GM23338 (cell line): ENCODE data around the gene LMOD1. TPM values are rescaled to one million over a fixed set of nuclear protein-coding genes. Genes with fewer than 3 reads are reported as not detected.

Experiments
- ATAC-seq: fragments of 200-7000 bp; cut with Tn5 transposase; 3 replicates; pipeline ENCODE4 v1.9.1; 2020
- DNase-seq: peaks from one replicate; pipeline ENCODE4 v3.0.0-alpha.2; 2015; ENCODE audit warnings: low spot score
- H2AFZ ChIP-seq: fragments of 200-600 bp; sonication (generic); 2 replicates; pipeline ENCODE4 v1.8.0; 2016; ENCODE audit warnings: antibody characterized with exemption, mild to moderate bottlenecking, moderate library complexity
- H3F3A ChIP-seq: fragments of 200-600 bp; sonication (generic); replicated peaks from 2 replicates; pipeline ENCODE4 v1.8.0; 2017; ENCODE audit warnings: antibody characterized with exemption, mixed run types, low read depth
- H3K27ac ChIP-seq: fragments of 200-600 bp; sonication (generic); 2 replicates; pipeline ENCODE4 v1.6.1; 2016; ENCODE audit warnings: low read depth
- H3K27me3 ChIP-seq: fragments of 200-600 bp; sonication (generic); 2 replicates; pipeline ENCODE4 v1.8.0; 2016; ENCODE audit warnings: mild to moderate bottlenecking, mixed run types, moderate library complexity; ENCODE audit not compliant: insufficient read depth
- H3K36me3 ChIP-seq: fragments of 200-600 bp; sonication (generic); 2 replicates; pipeline ENCODE4 v1.8.0; 2016; ENCODE audit warnings: mild to moderate bottlenecking; ENCODE audit not compliant: insufficient read depth
- H3K4me1 ChIP-seq: fragments of 200-600 bp; sonication (generic); 2 replicates; pipeline ENCODE4 v1.8.0; 2016; ENCODE audit warnings: mild to moderate bottlenecking, moderate library complexity; ENCODE audit not compliant: insufficient read depth
- H3K4me2 ChIP-seq: fragments of 200-600 bp; sonication (generic); 2 replicates; pipeline ENCODE4 v1.7.1; 2017; ENCODE audit warnings: mixed run types
- H3K4me3 ChIP-seq: fragments of 200-600 bp; sonication (generic); 2 replicates; pipeline ENCODE4 v1.6.1; 2016; ENCODE audit warnings: mixed run types
- H3K79me2 ChIP-seq: fragments of 200-600 bp; sonication (generic); replicated peaks from 2 replicates; pipeline ENCODE4 v1.8.0; 2017; ENCODE audit warnings: mild to moderate bottlenecking; ENCODE audit not compliant: insufficient read depth
- H3K9me2 ChIP-seq: fragments of 200-600 bp; sonication (generic); 2 replicates; pipeline ENCODE4 v1.8.0; 2017; ENCODE audit not compliant: insufficient read depth
- H4K20me1 ChIP-seq: fragments of 200-600 bp; sonication (generic); replicated peaks from 2 replicates; pipeline ENCODE4 v1.8.0; 2017; ENCODE audit warnings: mild to moderate bottlenecking; ENCODE audit not compliant: insufficient read depth
- H3K27ac Mint-ChIP-seq: 2 replicates; pipeline ENCODE4 v1.8.0; 2020; ENCODE audit warnings: inconsistent platforms, mild to moderate bottlenecking, moderate library complexity, mixed read lengths
- H3K27me3 Mint-ChIP-seq: 3 replicates; pipeline ENCODE4 v1.8.0; 2022; ENCODE audit warnings: low read depth, mild to moderate bottlenecking, moderate library complexity, mixed read lengths, inconsistent platforms; ENCODE audit not compliant: insufficient read depth, poor library complexity
- H3K36me3 Mint-ChIP-seq: 3 replicates; pipeline ENCODE4 v1.8.0; 2021; ENCODE audit warnings: low read depth, mild to moderate bottlenecking, inconsistent platforms, moderate library complexity, mixed read lengths
- H3K4me1 Mint-ChIP-seq: 3 replicates; pipeline ENCODE4 v1.8.0; 2020; ENCODE audit warnings: mild to moderate bottlenecking, inconsistent platforms, mixed read lengths
- H3K4me3 Mint-ChIP-seq: 3 replicates; pipeline ENCODE4 v1.8.0; 2021; ENCODE audit warnings: moderate library complexity, mild to moderate bottlenecking, inconsistent platforms, mixed read lengths
- H3K9me3 Mint-ChIP-seq: 3 replicates; pipeline ENCODE4 v1.8.0; 2020; ENCODE audit warnings: moderate library complexity, mild to moderate bottlenecking, inconsistent platforms, mixed read lengths
- CREB1 ChIP-seq: fragments of 250-450 bp; sonication (Bioruptor Pico); IDR thresholded peaks from 2 replicates; pipeline ENCODE4 v1.5.0; 2020; ENCODE audit warnings: low read depth, mild to moderate bottlenecking, moderate library complexity
- JUNB ChIP-seq: IDR thresholded peaks from one replicate; pipeline ENCODE4 v1.6.1; 2016; ENCODE audit warnings: antibody characterized with exemption; ENCODE audit not compliant: unreplicated experiment
- STAT1 ChIP-seq: IDR thresholded peaks from one replicate; pipeline ENCODE4 v1.6.1; 2016; ENCODE audit warnings: antibody characterized with exemption; ENCODE audit not compliant: unreplicated experiment
- polyA plus RNA-seq: library from polyadenylated mRNA; unstranded; fragments of >200 nt; fragmentation: Nextera tagmentation; extraction: Ambion mirVana; gene quantifications from 2 replicates; pipeline ENCODE4 v1.2.1, GENCODE V29; 2016
- total RNA-seq: library from RNA; depleted of rRNA; stranded (reverse); fragments of >200 nt; shearing (Covaris generic); gene quantifications from 2 replicates; pipeline ENCODE4 v1.2.3, GENCODE V29; 2014
- TF ChIP-seq, protein P1 (sequence below): fragments of 250-450 bp; sonication (Bioruptor Pico); IDR thresholded peaks from 2 replicates; pipeline ENCODE4 v1.5.0; 2020; ENCODE audit warnings: mild to moderate bottlenecking, moderate library complexity
- TF ChIP-seq, protein P2 (sequence below), 2 experiments: fragments of 200-600 bp in 1 of 2; sonication (generic) in 1 of 2; conservative IDR thresholded peaks; 2 replicates each; pipeline versions ENCODE4 v1.5.1 to v1.6.1; 2016 to 2017; ENCODE audit warnings: antibody characterized with exemption in 2 of 2, low read depth in 2 of 2, mild to moderate bottlenecking in 2 of 2, moderate library complexity in 1 of 2

The LMOD1 gene
- total and polyA plus RNA-seq, 2 experiments from 2014 or later = 0.74 to 1.7 TPM

GRCh38 chr1:201895913-201896807 lies 50.2 kb downstream of the LMOD1 start (continued):
- TF ChIP-seq, protein P1, sequence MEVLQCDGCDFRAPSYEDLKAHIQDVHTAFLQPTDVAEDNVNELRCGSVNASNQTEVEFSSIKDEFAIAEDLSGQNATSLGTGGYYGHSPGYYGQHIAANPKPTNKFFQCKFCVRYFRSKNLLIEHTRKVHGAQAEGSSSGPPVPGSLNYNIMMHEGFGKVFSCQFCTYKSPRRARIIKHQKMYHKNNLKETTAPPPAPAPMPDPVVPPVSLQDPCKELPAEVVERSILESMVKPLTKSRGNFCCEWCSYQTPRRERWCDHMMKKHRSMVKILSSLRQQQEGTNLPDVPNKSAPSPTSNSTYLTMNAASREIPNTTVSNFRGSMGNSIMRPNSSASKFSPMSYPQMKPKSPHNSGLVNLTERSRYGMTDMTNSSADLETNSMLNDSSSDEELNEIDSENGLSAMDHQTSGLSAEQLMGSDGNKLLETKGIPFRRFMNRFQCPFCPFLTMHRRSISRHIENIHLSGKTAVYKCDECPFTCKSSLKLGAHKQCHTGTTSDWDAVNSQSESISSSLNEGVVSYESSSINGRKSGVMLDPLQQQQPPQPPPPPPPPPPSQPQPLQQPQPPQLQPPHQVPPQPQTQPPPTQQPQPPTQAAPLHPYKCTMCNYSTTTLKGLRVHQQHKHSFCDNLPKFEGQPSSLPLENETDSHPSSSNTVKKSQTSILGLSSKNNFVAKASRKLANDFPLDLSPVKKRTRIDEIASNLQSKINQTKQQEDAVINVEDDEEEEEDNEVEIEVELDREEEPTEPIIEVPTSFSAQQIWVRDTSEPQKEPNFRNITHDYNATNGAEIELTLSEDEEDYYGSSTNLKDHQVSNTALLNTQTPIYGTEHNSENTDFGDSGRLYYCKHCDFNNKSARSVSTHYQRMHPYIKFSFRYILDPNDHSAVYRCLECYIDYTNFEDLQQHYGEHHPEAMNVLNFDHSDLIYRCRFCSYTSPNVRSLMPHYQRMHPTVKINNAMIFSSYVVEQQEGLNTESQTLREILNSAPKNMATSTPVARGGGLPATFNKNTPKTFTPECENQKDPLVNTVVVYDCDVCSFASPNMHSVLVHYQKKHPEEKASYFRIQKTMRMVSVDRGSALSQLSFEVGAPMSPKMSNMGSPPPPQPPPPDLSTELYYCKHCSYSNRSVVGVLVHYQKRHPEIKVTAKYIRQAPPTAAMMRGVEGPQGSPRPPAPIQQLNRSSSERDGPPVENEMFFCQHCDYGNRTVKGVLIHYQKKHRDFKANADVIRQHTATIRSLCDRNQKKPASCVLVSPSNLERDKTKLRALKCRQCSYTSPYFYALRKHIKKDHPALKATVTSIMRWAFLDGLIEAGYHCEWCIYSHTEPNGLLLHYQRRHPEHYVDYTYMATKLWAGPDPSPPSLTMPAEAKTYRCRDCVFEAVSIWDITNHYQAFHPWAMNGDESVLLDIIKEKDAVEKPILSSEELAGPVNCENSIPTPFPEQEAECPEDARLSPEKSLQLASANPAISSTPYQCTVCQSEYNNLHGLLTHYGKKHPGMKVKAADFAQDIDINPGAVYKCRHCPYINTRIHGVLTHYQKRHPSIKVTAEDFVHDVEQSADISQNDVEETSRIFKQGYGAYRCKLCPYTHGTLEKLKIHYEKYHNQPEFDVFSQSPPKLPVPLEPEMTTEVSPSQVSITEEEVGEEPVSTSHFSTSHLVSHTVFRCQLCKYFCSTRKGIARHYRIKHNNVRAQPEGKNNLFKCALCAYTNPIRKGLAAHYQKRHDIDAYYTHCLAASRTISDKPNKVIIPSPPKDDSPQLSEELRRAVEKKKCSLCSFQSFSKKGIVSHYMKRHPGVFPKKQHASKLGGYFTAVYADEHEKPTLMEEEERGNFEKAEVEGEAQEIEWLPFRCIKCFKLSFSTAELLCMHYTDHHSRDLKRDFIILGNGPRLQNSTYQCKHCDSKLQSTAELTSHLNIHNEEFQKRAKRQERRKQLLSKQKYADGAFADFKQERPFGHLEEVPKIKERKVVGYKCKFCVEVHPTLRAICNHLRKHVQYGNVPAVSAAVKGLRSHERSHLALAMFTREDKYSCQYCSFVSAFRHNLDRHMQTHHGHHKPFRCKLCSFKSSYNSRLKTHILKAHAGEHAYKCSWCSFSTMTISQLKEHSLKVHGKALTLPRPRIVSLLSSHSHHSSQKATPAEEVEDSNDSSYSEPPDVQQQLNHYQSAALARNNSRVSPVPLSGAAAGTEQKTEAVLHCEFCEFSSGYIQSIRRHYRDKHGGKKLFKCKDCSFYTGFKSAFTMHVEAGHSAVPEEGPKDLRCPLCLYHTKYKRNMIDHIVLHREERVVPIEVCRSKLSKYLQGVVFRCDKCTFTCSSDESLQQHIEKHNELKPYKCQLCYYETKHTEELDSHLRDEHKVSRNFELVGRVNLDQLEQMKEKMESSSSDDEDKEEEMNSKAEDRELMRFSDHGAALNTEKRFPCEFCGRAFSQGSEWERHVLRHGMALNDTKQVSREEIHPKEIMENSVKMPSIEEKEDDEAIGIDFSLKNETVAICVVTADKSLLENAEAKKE = no peak
- TF ChIP-seq CREB1 = peak; percentile 85

DNA sequence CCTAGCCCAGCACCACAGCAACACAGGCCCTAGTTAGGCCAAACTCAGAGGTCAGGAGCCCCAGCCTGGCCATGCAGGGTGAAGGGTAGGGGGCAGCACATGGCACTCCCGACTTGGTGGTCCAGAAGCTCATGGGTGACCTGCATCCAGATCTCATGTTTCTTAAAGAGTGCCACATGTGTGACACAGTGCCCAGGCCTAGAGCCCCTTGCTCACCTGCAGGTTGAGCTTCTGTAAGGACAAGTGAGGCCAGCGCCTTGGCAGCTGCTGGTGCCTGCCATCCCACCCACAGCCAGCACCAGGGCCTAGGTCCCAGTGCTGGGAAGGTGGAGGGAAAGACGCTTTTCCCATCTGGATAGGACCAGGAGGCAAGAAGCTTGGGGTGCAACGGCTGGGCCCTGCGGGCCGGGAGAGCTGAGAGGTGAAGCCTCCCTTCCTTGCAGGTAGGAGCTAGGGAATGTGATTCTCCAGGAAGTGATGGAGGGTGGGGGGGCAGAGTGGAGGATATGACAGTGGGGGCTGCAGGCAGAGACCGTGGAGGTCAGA lies 51.2 kb downstream of the LMOD1 start:
- Histone ChIP-seq H3K4me3 (no peak overlapping the region), H4K20me1 (no peaks in the 10 kb centered on the region), H3K4me2 (no peak overlapping the region; the same call in 1 of the 2 replicates), H2AFZ (peak overlapping the region; percentile 47; the same call in 1 of the 2 replicates), H3F3A (no peaks in the 10 kb centered on the region), H3K27ac (no peak overlapping the region), H3K27me3 (peaks cover 1% of the 10 kb centered on the region; the same call in 1 of the 2 replicates), H3K79me2 (no peaks in the 10 kb centered on the region), H3K9me2 (0 out of 2 replicates have a peak, but pooled peaks cover 7% of the 10 kb centered on the region), H3K36me3 (no peaks in the 10 kb centered on the region), H3K4me1 (peaks cover 16% of the 10 kb centered on the region)
- no peak overlapping the region for H3K27ac Mint-ChIP-seq
- no peak; the same call in 2 of the 3 replicates for ATAC-seq
- no peak overlapping the region; the same call in 2 of the 3 replicates for H3K4me3 Mint-ChIP-seq
- H3K9me3 Mint-ChIP-seq = no peaks in the 10 kb centered on the region
- peaks cover 15% of the 10 kb centered on the region for H3K27me3 Mint-ChIP-seq
- no peak for DNase-seq
- H3K36me3 Mint-ChIP-seq = no peaks in the 10 kb centered on the region; the same call in 2 of the 3 replicates
- H3K4me1 Mint-ChIP-seq = peaks cover 36% of the 10 kb centered on the region
- TF ChIP-seq, protein P1 = no peak
- TF ChIP-seq, protein P2, sequence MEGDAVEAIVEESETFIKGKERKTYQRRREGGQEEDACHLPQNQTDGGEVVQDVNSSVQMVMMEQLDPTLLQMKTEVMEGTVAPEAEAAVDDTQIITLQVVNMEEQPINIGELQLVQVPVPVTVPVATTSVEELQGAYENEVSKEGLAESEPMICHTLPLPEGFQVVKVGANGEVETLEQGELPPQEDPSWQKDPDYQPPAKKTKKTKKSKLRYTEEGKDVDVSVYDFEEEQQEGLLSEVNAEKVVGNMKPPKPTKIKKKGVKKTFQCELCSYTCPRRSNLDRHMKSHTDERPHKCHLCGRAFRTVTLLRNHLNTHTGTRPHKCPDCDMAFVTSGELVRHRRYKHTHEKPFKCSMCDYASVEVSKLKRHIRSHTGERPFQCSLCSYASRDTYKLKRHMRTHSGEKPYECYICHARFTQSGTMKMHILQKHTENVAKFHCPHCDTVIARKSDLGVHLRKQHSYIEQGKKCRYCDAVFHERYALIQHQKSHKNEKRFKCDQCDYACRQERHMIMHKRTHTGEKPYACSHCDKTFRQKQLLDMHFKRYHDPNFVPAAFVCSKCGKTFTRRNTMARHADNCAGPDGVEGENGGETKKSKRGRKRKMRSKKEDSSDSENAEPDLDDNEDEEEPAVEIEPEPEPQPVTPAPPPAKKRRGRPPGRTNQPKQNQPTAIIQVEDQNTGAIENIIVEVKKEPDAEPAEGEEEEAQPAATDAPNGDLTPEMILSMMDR (conservative IDR thresholded peaks at IDR 0.05; ENCODE audit: low read depth in 2 of 2) = peak in 1 of 2 experiments; percentile 43; a peak in 2 of 4 replicates
- TF ChIP-seq JUNB (no peak), STAT1 (no peak)
